GM12891 (cell line): Measurements from ENCODE around the gene ZNF518A.

ENCODE experiments used
- POLR2A ChIP-seq: IDR thresholded peaks from 2 replicates; pipeline ENCODE4 v1.6.1; 2011; ENCODE audit warnings: low read depth, low read length, control low read depth
- POLR2AphosphoS5 ChIP-seq: IDR thresholded peaks from 2 replicates; pipeline ENCODE4 v1.6.1; 2011; ENCODE audit warnings: low read depth, low read length, control low read depth
- SPI1 ChIP-seq: IDR thresholded peaks from 2 replicates; pipeline ENCODE4 v1.6.1; 2011; ENCODE audit warnings: low read depth, low read length, control low read depth

- TF ChIP-seq POLR2AphosphoS5, result peak; percentile 6; the same call in 1 of the 2 replicates
- TF ChIP-seq POLR2A, result no peak
- TF ChIP-seq SPI1, result no peak
Measured at GRCh38 chr10:96188916-96189315, 58.8 kb downstream of the ZNF518A start.
